HEK293 (cell line): ENCODE data around the gene POMC.

Experiments used
- CTCF ChIA-PET: fragments of 350-600 bp; formaldehyde crosslinking; extraction: SDS; loops from one replicate; lab custom pipeline; 2021; ENCODE audit warnings: antibody characterized with exemption; lab: Yijun Ruan, JAX
- POLR2A ChIA-PET: fragments of 300-600 bp; formaldehyde crosslinking; extraction: SDS; loops from one replicate; lab custom pipeline; 2020; ENCODE audit warnings: antibody characterized with exemption, inconsistent platforms; lab: Yijun Ruan, JAX
- H3K27ac ChIP-seq: fragments of 200-500 bp; sonication (Bioruptor generic); 2 replicates; pipeline ENCODE4 v1.5.1; 2014; ENCODE audit warnings: low read depth, low read length, control low read depth, inconsistent platforms; ENCODE audit errors: extremely low read depth
- H3K36me3 ChIP-seq, 2 experiments: fragments of 200-500 bp in 1 of 2; sonication (Bioruptor generic) in 1 of 2; 1 replicate in 1 of 2; 2 replicates in 1 of 2; pipeline ENCODE4 v1.5.1; 2014 to 2017; ENCODE audit warnings: inconsistent platforms in 2 of 2, low read length in 2 of 2; ENCODE audit not compliant: control insufficient read depth in 2 of 2, insufficient read depth in 1 of 2
- H3K4me1 ChIP-seq: fragments of 200-500 bp; sonication (Bioruptor generic); 2 replicates; pipeline ENCODE4 v1.5.1; 2014; ENCODE audit warnings: mild to moderate bottlenecking, low read length, inconsistent platforms; ENCODE audit not compliant: control insufficient read depth, insufficient read depth
- H3K4me3 ChIP-seq: 2 replicates; pipeline ENCODE4 v1.5.1; 2011; ENCODE audit warnings: low read depth, mild to moderate bottlenecking, control low read depth, low read length, moderate library complexity
- H3K9me3 ChIP-seq: fragments of 200-500 bp; sonication (Bioruptor generic); 2 replicates; pipeline ENCODE4 v1.5.1; 2014; ENCODE audit warnings: low read depth, low read length, inconsistent platforms; ENCODE audit not compliant: control insufficient read depth, insufficient read depth
- HOXC10 ChIP-seq: sonication (generic); formaldehyde crosslinking; IDR thresholded peaks from 2 replicates; pipeline ENCODE4 v1.8.1; 2023; ENCODE audit warnings: mild to moderate bottlenecking, missing genetic modification reagents
- OSR2 ChIP-seq: fragments of 450-650 bp; formaldehyde crosslinking; IDR thresholded peaks from 2 replicates; pipeline ENCODE4 v1.5.1; 2016; ENCODE audit warnings: missing biosample characterization, missing genetic modification characterization
- PBX3 ChIP-seq: sonication (generic); formaldehyde crosslinking; IDR thresholded peaks from 2 replicates; pipeline ENCODE4 v1.8.1; 2022; ENCODE audit warnings: mild to moderate bottlenecking, moderate library complexity, missing genetic modification reagents
- PRDM1 ChIP-seq: fragments of 450-650 bp; formaldehyde crosslinking; IDR thresholded peaks from 2 replicates; pipeline ENCODE4; 2016; ENCODE audit warnings: missing biosample characterization, missing genetic modification characterization
- SCRT2 ChIP-seq: fragments of 450-650 bp; formaldehyde crosslinking; IDR thresholded peaks from 2 replicates; pipeline ENCODE4 v1.5.1; 2016; ENCODE audit warnings: missing biosample characterization, missing genetic modification characterization
- ZBTB17 ChIP-seq: fragments of 450-650 bp; formaldehyde crosslinking; IDR thresholded peaks from 2 replicates; pipeline ENCODE4 v1.5.1; 2016; ENCODE audit warnings: missing biosample characterization, missing genetic modification characterization
- ZBTB20 ChIP-seq: fragments of 450-650 bp; formaldehyde crosslinking; IDR thresholded peaks from 2 replicates; pipeline ENCODE4 v1.5.1; 2016; ENCODE audit warnings: missing biosample characterization, missing genetic modification characterization
- ZNF112 ChIP-seq: fragments of 450-650 bp; formaldehyde crosslinking; IDR thresholded peaks from 2 replicates; pipeline ENCODE4 v1.5.0; 2017; ENCODE audit warnings: missing biosample characterization, missing genetic modification characterization
- ZNF266 ChIP-seq: fragments of 450-650 bp; formaldehyde crosslinking; IDR thresholded peaks from 2 replicates; pipeline ENCODE4 v1.5.1; 2016; ENCODE audit warnings: missing biosample characterization, missing genetic modification characterization, low read depth
- ZNF341 ChIP-seq: fragments of 450-650 bp; formaldehyde crosslinking; IDR thresholded peaks from 2 replicates; pipeline ENCODE4; 2016; ENCODE audit warnings: low read depth, missing biosample characterization, missing genetic modification characterization
- ZNF391 ChIP-seq: fragments of 450-650 bp; formaldehyde crosslinking; IDR thresholded peaks from 2 replicates; pipeline ENCODE4 v1.5.1; 2016; ENCODE audit warnings: low read depth, missing biosample characterization, missing genetic modification characterization, borderline replicate concordance
- ZNF510 ChIP-seq: fragments of 450-650 bp; formaldehyde crosslinking; IDR thresholded peaks from 2 replicates; pipeline ENCODE4 v1.5.1; 2018; ENCODE audit warnings: mild to moderate bottlenecking, missing genetic modification characterization, missing biosample characterization; ENCODE audit not compliant: insufficient replicate concordance
- ZNF513 ChIP-seq: fragments of 450-650 bp; IDR thresholded peaks from 2 replicates; pipeline ENCODE4 v1.5.1; 2018; ENCODE audit warnings: missing biosample characterization, missing genetic modification characterization
- ZNF544 ChIP-seq: fragments of 450-650 bp; formaldehyde crosslinking; IDR thresholded peaks from 2 replicates; pipeline ENCODE4 v1.5.0; 2017; ENCODE audit warnings: missing biosample characterization, missing genetic modification characterization
- ZNF654 ChIP-seq: fragments of 450-650 bp; formaldehyde crosslinking; IDR thresholded peaks from 2 replicates; pipeline ENCODE4 v1.5.1; 2016; ENCODE audit warnings: low read depth, missing biosample characterization, missing genetic modification characterization
- ZNF677 ChIP-seq: fragments of 450-650 bp; IDR thresholded peaks from 2 replicates; pipeline ENCODE4 v1.5.0; 2018; ENCODE audit warnings: missing biosample characterization, mild to moderate bottlenecking, missing genetic modification characterization, moderate library complexity
- TF ChIP-seq, protein P1 (sequence below): fragments of 450-650 bp; formaldehyde crosslinking; IDR thresholded peaks from 2 replicates; pipeline ENCODE4 v1.5.1; 2016; ENCODE audit warnings: missing biosample characterization, missing genetic modification characterization, low read depth
- TF ChIP-seq, protein P2 (sequence below): fragments of 450-650 bp; formaldehyde crosslinking; IDR thresholded peaks from 2 replicates; pipeline ENCODE4 v1.5.1; 2016; ENCODE audit warnings: missing biosample characterization, missing genetic modification characterization, low read depth
- TF ChIP-seq, protein P3 (sequence below): fragments of 450-650 bp; formaldehyde crosslinking; IDR thresholded peaks from 2 replicates; pipeline ENCODE4 v1.5.1; 2016; ENCODE audit warnings: missing biosample characterization, missing genetic modification characterization

Gene POMC

DNA sequence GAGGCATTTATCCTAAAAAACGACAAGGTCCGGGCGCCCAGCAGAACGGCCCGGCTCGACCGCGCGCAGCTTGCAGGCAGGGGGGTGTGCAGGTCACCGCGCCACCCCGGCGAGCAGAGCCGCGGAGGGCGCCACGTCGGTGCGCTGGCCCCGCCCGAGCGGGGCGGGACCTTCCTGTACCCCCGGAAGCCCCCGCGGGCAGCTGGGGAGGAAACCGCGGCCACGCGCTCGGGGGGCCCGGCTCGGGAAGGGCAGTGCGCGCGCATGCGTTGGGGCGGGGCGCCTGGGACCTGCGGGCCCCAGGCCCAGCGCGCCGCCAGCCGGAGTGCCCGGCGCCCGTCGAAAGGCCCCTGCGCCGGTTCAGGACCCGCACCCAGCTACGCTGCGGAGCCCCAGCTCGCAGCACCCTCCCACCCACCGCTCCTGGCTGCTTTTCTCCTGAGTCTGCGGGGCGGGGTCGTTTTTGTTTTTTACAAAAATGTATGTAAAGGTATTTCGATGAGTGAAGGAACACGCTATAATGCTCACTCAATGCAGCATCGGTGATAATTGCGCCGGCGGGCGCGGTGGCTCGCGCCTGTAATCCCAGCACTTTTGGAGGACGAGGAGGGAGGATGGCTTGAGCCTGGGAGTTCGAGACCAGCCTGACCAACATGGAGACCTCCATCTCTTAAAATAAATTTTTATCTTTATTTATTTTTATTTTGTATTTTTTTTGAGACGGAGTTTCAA is 47.7 kb upstream of the POMC start:
- no peaks in the 10 kb centered on the region for H3K4me1 ChIP-seq
- H3K36me3 ChIP-seq: no peaks in the 10 kb centered on the region
- H3K4me3 ChIP-seq: no peak overlapping the region
- H3K27ac ChIP-seq: no peak overlapping the region
- CTCF ChIA-PET: interaction anchor here (1.3 kb wide), 1 partner anchor 12 kb away, joined by 3 read pairs; no protein-coding TSS in a partner anchor
- POLR2A ChIA-PET: no interaction called here
- TF ChIP-seq ZBTB20 (tag by site-specific recombination) (no peak), ZNF341 (tag by site-specific recombination) (no peak), ZNF677 (no peak), OSR2 (tag by site-specific recombination) (no peak), PRDM1 (tag by site-specific recombination) (no peak), ZNF391 (tag by site-specific recombination) (no peak), ZNF266 (tag by site-specific recombination) (no peak), ZBTB17 (tag by site-specific recombination) (no peak), ZNF654 (no peak), ZNF513 (tag by site-specific recombination) (no peak), ZNF544 (tag by site-specific recombination) (no peak), SCRT2 (tag by site-specific recombination) (no peak), PBX3 (CRISPR knock-in tag) (no peak), ZNF510 (tag by site-specific recombination) (no peak), HOXC10 (CRISPR knock-in tag) (no peak), ZNF112 (tag by site-specific recombination) (no peak)
- TF ChIP-seq, protein P1, sequence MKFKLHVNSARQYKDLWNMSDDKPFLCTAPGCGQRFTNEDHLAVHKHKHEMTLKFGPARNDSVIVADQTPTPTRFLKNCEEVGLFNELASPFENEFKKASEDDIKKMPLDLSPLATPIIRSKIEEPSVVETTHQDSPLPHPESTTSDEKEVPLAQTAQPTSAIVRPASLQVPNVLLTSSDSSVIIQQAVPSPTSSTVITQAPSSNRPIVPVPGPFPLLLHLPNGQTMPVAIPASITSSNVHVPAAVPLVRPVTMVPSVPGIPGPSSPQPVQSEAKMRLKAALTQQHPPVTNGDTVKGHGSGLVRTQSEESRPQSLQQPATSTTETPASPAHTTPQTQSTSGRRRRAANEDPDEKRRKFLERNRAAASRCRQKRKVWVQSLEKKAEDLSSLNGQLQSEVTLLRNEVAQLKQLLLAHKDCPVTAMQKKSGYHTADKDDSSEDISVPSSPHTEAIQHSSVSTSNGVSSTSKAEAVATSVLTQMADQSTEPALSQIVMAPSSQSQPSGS: no peak
- TF ChIP-seq, protein P2, sequence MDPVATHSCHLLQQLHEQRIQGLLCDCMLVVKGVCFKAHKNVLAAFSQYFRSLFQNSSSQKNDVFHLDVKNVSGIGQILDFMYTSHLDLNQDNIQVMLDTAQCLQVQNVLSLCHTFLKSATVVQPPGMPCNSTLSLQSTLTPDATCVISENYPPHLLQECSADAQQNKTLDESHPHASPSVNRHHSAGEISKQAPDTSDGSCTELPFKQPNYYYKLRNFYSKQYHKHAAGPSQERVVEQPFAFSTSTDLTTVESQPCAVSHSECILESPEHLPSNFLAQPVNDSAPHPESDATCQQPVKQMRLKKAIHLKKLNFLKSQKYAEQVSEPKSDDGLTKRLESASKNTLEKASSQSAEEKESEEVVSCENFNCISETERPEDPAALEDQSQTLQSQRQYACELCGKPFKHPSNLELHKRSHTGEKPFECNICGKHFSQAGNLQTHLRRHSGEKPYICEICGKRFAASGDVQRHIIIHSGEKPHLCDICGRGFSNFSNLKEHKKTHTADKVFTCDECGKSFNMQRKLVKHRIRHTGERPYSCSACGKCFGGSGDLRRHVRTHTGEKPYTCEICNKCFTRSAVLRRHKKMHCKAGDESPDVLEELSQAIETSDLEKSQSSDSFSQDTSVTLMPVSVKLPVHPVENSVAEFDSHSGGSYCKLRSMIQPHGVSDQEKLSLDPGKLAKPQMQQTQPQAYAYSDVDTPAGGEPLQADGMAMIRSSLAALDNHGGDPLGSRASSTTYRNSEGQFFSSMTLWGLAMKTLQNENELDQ (tag by site-specific recombination): no peak
- TF ChIP-seq, protein P3, sequence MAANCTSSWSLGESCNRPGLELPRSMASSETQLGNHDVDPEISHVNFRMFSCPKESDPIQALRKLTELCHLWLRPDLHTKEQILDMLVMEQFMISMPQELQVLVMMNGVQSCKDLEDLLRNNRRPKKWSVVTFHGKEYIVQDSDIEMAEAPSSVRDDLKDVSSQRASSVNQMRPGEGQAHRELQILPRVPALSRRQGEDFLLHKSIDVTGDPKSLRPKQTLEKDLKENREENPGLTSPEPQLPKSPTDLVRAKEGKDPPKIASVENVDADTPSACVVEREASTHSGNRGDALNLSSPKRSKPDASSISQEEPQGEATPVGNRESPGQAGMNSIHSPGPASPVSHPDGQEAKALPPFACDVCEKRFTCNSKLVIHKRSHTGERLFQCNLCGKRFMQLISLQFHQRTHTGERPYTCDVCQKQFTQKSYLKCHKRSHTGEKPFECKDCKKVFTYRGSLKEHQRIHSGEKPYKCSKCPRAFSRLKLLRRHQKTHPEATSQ: no peak
- no peaks in the 10 kb centered on the region for H3K9me3 ChIP-seq
